Duodenal mucosa (tissue), 2 donors: ENCODE data around the gene ANXA7.
"Not testable (repeated sequence)": the region's sequence is repeated elsewhere in the genome, so short reads cannot be mapped to it uniquely, and the experiment has no call there.

Experiments
- H3K27ac ChIP-seq: one replicate; pipeline ENCODE4 v1.7.0; 2013; ENCODE audit warnings: low read depth, low read length
- H3K27me3 ChIP-seq, 2 donors: one replicate each; pipeline ENCODE4 v1.7.0; 2013; ENCODE audit warnings: low read length in 2 of 2, control low read depth in 1 of 2; ENCODE audit not compliant: insufficient read depth in 2 of 2, control insufficient read depth in 1 of 2
- H3K36me3 ChIP-seq, 2 donors: one replicate each; pipeline ENCODE4 v1.7.0; 2013; ENCODE audit warnings: low read length in 2 of 2, control low read depth in 1 of 2; ENCODE audit not compliant: insufficient read depth in 2 of 2, control insufficient read depth in 1 of 2
- H3K4me1 ChIP-seq, 2 donors: one replicate each; pipeline ENCODE4 v1.7.0; 2013; ENCODE audit warnings: low read length in 2 of 2, control low read depth in 1 of 2; ENCODE audit not compliant: insufficient read depth in 2 of 2, control insufficient read depth in 1 of 2
- H3K4me3 ChIP-seq, 2 donors: one replicate each; pipeline ENCODE4 v1.7.0; 2013; ENCODE audit warnings: low read length in 2 of 2, low read depth in 1 of 2
- H3K9ac ChIP-seq, 2 donors: one replicate each; pipeline ENCODE4 v1.7.0; 2013; ENCODE audit warnings: low read length in 2 of 2, low read depth in 1 of 2
- H3K9me3 ChIP-seq, 2 donors: one replicate each; pipeline ENCODE4 v1.7.0; 2013; ENCODE audit warnings: low read length in 2 of 2, control low read depth in 1 of 2; ENCODE audit not compliant: control insufficient read depth in 1 of 2

Gene ANXA7

DNA sequence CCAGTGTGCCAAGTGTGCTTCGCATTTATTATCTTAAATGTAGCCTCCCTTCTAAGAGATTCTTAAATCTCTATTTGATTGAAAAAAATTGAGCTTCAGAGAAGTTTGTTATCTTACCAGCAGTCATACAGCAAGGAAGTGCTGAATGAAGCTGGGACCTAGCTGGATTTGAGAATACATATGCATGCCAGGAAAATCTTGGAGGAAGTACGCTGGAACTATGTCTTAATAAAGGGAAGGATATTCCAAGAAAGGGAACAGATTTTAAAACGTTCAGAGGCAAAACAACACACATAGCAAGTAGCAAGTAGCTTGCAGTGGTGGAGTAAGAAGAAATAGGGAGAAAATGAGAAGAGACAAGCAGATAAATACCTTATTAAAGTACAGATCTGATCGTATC is 56.7 kb downstream of the ANXA7 start:
- H3K4me1 ChIP-seq = peaks cover 6 to 10% of the 10 kb centered on the region in 2 donors
- no peaks in the 10 kb centered on the region for H3K36me3 ChIP-seq
- H3K9me3 ChIP-seq = no peaks in the 10 kb centered on the region
- H3K9ac ChIP-seq = no peak overlapping the region
- no peaks in the 10 kb centered on the region for H3K27me3 ChIP-seq
- H3K27ac ChIP-seq = no peak overlapping the region
- H3K4me3 ChIP-seq = no peak overlapping the region

GRCh38 chr10:73344269-73344668 is 69.6 kb downstream of the ANXA7 start:
- H3K4me3 ChIP-seq = no peak overlapping the region
- H3K9me3 ChIP-seq = no peaks in the 10 kb centered on the region
- no peaks in the 10 kb centered on the region for H3K27me3 ChIP-seq
- no peaks in the 10 kb centered on the region for H3K4me1 ChIP-seq
- peaks cover 0 to 5% of the 10 kb centered on the region in 2 donors for H3K36me3 ChIP-seq
- H3K27ac ChIP-seq = no peak overlapping the region
- H3K9ac ChIP-seq = no peak overlapping the region

DNA sequence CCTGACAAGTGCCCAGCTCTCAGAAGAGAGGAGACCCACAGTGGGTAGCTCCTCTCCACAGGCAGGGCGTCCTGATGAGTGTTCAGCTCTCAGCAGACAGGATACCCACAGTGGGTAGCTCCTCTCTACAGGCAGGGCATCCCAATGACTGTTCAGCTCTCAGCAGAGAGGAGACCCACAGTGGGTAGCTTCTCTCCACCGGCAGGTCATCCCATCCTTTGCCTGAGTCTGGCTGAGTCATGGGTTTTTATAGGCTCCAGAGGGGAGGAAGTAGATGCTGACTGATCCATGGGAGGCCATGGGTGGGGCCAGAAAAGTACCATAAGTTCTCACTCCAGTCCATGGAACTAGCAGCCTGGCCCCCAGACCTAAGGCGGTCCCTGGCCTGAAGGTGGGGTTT is 73.7 kb downstream of the ANXA7 start:
- H3K4me3 ChIP-seq = no peak overlapping the region
- H3K27me3 ChIP-seq = no peaks in the 10 kb centered on the region
- H3K9ac ChIP-seq = no peak overlapping the region
- no peaks in the 10 kb centered on the region for H3K36me3 ChIP-seq
- H3K9me3 ChIP-seq = no peaks in the 10 kb centered on the region
- H3K27ac ChIP-seq = no peak overlapping the region
- no peaks in the 10 kb centered on the region for H3K4me1 ChIP-seq

DNA sequence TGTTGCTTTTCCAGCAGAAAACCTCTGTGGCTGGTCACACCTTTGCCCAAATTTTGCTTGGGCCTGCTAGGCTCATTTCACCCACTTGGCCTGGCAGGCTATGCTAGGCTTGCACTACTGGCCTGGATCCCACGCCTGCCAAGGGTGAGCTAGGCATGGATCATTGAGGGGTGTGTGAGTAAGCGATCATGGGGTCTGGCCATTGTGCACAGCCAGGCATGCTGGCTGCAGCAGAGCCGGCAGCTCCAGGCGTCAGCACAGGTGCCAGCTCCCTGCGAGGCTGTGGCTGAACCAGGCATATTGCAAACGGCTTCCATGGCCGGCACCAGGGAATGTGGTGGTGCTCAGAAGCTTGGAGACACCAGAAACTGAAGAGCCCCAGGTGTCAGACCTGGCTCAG is 74.4 kb downstream of the ANXA7 start:
- H3K27ac ChIP-seq = no peak overlapping the region
- no peak overlapping the region for H3K4me3 ChIP-seq
- no peaks in the 10 kb centered on the region for H3K36me3 ChIP-seq

GRCh38 chr10:73338801-73339368 is 75.0 kb downstream of the ANXA7 start:
- Histone ChIP-seq H3K27me3 (no peaks in the 10 kb centered on the region), H3K4me1 (no peaks in the 10 kb centered on the region), H3K9me3 (no peaks in the 10 kb centered on the region), H3K36me3 (no peaks in the 10 kb centered on the region), H3K4me3 (no peak overlapping the region), H3K9ac (no peak overlapping the region), H3K27ac (no peak overlapping the region)

More for the DNA sequence above, 74.4 kb downstream of the ANXA7 start:
- H3K4me1 ChIP-seq = no peaks in the 10 kb centered on the region
- H3K27me3 ChIP-seq = no peaks in the 10 kb centered on the region
- H3K9me3 ChIP-seq = no peaks in the 10 kb centered on the region
- H3K9ac ChIP-seq = no peak overlapping the region

DNA sequence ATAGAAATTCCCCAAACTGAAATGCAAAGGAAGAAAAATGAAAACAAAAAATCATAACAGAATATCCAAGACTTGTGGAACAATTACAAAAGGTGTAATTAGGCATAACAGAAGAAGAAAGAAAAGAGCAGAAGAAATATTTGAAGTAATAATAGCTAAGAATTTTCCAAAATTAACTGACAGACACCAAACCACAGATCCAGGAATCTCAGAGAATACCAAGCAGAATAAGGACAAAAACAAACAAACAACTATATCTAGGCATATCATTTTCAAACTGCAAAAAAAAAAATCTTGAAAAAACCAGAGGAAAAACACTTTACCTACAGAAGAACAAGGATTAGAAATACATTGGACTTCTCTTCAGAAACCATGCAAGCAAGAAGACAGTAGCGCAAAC is 80.7 kb downstream of the ANXA7 start:
- H3K9ac ChIP-seq = no peak overlapping the region
- H3K36me3 ChIP-seq = no peaks in the 10 kb centered on the region
- no peaks in the 10 kb centered on the region for H3K9me3 ChIP-seq
- H3K27me3 ChIP-seq = no peaks in the 10 kb centered on the region
- H3K4me3 ChIP-seq = no peak overlapping the region
- no peaks in the 10 kb centered on the region for H3K4me1 ChIP-seq
- H3K27ac ChIP-seq = no peak overlapping the region

DNA sequence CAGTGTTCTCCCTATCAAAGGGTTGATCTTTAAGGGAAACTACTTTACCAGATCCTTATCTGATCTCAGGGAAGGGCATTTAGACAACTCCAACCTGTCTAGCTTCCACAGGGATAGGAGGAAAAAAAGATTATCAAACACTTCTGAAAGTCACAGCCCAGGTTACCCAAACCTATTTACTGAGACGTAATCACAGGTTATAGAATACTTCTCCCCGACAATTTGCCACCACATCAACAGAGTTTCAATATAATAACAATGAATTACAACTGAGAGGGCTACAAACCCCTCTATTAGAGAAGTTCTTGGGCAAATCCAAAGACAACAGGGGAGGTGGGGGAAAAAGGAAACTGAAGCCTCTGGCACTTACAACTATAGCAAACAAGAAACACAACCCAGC is 81.5 kb downstream of the ANXA7 start:
- Histone ChIP-seq H3K4me1 (no peaks in the 10 kb centered on the region), H3K9ac (no peak overlapping the region), H3K27ac (no peak overlapping the region), H3K4me3 (no peak overlapping the region), H3K27me3 (no peaks in the 10 kb centered on the region), H3K9me3 (no peaks in the 10 kb centered on the region), H3K36me3 (no peaks in the 10 kb centered on the region)

GRCh38 chr10:73328523-73328922 is 85.3 kb downstream of the ANXA7 start:
- H3K9me3 ChIP-seq, H3K36me3 ChIP-seq, H3K27ac ChIP-seq, H3K4me1 ChIP-seq, H3K9ac ChIP-seq, H3K27me3 ChIP-seq, H3K4me3 ChIP-seq: not testable (repeated sequence)

DNA sequence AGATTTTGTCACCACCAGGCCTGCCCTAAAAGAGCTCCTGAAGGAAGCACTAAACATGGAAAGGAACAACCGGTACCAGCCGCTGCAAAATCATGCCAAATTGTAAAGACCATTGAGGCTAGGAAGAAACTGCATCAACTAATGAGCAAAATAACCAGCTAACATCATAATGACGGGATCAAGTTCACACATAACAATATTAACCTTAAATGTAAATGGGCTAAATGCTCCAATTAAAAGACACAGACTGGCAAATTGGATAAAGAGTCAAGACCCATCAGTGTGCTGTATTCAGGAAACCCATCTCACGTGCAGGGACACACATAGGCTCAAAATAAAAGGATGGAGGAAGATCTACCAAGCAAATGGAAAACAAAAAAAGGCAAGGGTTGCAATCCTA is 88.6 kb downstream of the ANXA7 start:
- H3K4me1 ChIP-seq, H3K9me3 ChIP-seq, H3K9ac ChIP-seq, H3K36me3 ChIP-seq, H3K27ac ChIP-seq, H3K27me3 ChIP-seq, H3K4me3 ChIP-seq: not testable (repeated sequence)
